Activated CD8-positive, alpha-beta memory T cell treated with anti-CD3 and anti-CD28 coated beads, Interleukin-2, amount 50 U/mL, for 4 hours (primary cell): Measurements from ENCODE around the gene CDH3.
"Not testable (repeated sequence)": the region's sequence is repeated elsewhere in the genome, so short reads cannot be mapped to it uniquely, and the experiment has no call there.

Experiments used
- DNase-seq: peaks from one replicate; pipeline ENCODE4 v3.0.0-alpha.2; 2020

The CDH3 gene

DNA sequence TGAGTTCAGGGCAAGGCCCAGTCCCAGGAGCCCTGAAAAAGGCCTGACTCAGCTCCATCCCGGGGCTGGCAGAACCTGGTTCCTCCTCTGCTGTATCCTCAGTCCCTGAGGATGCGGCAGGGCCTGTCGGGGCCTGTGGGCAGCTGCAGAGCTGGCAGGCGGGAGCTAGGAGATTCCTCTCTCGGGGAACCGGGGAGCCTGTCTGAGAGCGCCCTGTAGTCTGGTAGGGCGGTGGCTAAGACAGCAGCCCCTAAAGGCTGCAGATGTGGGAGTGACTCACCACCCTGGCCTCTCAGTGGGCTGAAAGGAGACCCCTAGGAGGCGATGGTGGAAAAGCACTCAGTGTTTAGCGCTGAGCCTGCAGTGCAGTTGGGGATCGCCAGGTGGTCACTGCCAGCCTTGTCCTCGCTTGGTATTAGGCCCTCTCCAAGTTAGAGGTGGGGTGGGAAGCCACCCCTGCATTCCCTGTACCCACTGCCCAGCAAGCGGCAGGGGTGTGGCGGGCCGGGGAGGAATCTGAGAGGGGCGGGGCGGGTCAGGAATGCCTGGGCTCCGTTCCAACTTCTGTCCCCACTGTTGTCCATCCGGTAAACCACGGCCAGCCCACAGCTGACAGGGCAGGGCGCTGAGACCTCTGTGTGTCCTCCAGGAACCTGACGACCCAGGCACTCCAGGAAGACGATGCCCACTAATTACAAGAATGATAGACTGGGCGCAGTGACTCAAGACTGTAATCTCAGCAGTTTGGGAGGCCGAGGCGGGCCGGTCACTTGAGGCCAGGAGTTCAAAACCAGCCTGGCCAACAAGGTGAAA, 62.4 kb downstream of the CDH3 start:
- DNase-seq = no peak

DNA sequence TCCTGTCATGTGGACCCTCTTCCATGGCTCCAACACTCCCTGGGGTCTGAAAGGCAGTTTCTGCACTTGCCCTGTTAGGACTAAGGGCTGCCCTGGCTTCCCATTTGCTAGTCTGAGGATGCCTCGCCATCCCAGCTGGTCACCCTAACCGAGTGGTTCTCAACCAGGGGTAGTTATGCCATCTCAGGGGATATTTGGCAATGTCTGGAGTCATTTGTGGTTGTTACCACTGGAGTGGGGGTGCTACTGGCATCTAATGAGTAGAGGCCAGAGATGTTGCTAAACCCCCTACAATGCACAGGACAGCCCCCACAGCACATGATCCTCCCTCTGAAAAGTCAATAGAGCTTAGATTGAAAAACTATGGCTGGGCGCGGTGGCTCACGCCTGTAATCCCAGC, 65.1 kb downstream of the CDH3 start:
- no peak for DNase-seq

DNA sequence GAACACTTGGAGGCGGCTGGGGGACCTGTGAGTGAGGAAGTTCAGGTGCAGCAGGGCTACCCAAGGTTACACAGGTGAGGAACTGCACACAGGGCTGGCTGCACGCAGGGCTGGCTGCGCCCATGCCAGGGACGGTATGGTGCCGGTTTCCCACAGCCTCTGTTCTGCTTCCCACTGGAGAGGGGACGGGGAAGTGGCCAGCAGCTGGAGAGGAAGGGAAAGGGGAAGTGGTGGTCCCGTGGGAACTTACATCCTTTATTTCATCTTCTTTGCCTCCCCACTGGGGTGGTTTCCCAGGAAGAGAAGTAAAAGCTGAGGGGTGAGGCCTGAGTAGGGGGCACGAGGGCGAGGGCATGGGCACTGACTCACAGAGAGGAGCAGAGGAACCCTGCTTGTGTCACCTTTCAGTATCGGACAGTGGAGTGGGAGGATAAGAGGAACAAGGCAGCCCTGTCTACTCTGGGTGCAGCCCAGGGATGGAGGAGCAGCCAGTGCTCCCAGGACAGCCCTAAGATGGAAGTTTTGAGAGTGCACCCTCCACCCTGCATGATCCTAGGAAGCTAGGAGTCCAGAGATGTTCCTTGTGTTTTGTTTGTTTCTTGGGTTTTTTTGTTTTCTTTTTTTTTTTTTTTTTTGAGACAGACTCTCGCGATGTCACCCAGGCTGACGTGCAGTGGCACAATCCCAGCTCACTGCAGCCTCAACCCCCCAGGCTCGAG, 66.5 kb downstream of the CDH3 start:
- DNase-seq = no peak

GRCh38 chr16:68713361-68713760, 68.3 kb downstream of the CDH3 start:
- DNase-seq = no peak

DNA sequence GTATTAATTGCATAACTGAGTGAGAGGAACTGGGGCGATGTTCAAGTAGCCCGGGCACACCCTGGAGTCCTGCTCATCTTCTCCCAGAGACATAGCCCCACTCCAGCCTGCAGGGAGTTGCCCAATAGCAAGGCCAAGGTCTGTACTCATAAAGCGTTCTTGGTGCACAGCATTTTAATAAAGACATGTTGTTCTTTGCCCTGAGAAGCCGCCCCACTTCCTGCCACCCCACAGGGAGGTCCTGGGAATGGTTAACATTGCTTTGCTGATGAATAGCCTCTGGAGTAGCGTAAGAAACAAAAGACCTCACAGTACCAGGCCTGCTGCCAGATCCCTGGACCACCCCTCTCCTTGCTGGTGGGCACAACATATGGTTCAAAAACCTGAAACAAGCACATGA, 70.4 kb downstream of the CDH3 start:
- no peak for DNase-seq

DNA sequence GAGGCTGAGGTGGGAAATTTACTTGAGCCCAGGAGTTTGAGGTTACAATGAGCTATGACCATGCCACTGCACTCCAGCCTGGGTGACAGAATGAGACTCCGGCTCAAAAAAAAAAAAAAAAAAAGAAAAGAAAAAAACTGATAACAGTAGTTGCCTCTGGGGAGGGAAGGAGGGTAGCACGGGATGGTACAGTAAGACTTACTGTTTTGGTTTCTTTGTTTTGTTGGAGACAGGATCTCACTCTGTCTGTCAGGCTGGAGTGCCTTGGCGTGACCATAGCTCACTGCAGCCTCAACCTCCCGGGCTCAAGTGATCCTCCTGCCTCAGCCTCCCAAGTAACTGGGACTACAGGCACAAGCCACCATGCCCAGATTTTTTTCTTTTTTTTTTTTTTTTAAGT, 71.4 kb downstream of the CDH3 start:
- DNase-seq = not testable (repeated sequence)

DNA sequence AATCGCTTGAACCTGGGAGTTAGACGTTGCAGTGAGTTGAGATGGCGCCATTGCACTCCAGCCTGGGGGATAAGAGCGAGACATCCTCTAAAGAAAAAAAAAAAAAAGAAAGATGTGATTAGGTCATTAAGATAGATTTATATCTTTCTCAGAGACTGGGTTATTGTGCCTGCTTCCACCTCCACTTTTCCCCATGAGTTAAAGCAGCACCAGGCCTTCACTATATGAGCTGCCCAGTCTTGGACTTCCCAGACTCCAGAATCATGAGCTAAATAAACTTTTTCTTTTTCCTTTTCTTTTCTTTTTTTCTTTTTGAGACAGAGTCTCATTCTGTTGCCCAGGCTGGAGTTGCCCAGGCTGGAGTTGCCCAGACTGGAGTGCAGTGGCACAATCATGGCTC, 72.6 kb downstream of the CDH3 start:
- DNase-seq = no peak

- DNase-seq = no peak
These were observed 73.5 kb downstream of the CDH3 start for GRCh38 chr16:68718590-68718989.

GRCh38 chr16:68719993-68720489, 74.9 kb downstream of the CDH3 start:
- DNase-seq = no peak

- DNase-seq = no peak
These were observed 77.3 kb downstream of the CDH3 start for GRCh38 chr16:68722119-68723024.

DNA sequence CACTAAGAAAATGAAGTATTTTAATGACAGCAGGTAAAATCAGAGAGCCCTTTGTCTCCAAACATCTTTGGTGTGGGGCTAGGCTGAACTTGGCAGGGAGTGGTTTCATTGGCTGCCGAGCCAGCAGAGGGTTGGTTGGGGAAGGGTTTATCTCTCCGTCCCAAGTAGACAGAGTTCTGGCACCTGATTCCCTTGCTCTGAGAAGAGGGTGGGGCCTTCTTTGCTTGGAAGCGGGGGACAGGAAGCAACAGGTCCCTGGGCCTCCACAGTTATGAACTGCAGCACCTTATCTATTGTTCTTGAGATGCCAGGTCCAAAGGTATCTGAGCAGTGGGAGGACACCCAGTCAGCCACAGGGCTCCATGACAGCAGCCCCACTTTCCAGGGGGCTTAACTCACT, 79.7 kb downstream of the CDH3 start:
- DNase-seq = no peak

- no peak for DNase-seq
These were observed 83.4 kb downstream of the CDH3 start for GRCh38 chr16:68728523-68728922.

DNA sequence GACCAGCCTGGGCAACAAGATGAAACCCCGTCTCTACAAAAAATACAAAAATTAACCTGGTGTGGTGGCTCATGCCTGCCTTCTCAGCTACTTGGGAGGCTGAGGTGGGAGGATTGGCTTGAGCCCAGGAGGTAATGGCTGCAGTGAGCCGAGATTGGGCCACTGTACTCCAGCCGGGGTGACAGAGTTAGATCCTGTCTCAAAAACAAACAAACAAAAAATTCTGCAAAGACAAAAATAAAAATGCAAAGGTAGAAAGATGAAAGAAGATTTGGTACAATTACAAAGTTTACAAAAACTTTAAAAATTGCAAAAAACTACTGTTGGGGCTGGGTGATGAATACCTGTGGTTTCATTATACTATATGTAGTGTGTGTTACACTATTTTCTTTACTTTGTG, 86.5 kb downstream of the CDH3 start:
- no peak for DNase-seq

- no peak for DNase-seq
These were observed 87.1 kb downstream of the CDH3 start for GRCh38 chr16:68732042-68732680.

DNA sequence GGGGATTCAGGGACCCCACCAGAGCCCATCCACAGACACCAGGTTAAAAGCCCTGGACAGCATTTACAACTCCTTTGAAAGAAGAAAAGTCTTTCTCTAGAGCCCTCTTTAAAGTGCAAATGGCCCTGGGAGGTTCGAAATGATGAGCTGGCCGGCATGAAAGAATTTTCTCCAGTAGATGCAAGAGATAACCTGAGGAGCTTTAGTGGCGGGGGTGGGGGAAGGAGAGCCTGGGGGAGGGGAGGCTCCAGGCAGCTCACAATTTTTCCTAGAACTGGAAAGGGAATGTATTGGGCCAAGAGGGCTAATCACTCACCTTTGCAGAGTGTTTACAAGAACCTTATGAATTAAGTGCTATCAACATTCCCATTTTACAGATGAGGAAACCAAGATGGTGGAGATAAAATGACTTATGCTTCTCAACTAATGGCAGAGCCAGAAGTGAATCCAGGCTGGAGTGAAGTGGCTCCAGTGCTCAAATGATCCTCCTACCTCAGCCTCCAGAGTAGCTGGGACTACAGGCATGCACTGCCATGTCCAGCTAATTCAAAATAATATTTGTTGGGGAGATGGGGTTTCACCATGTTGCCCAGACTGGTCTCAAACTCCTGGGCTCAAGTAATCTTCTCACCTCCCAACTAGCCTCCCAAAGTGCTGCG, 87.8 kb downstream of the CDH3 start:
- DNase-seq = no peak

- no peak for DNase-seq
These were observed 88.5 kb downstream of the CDH3 start for GRCh38 chr16:68733570-68733969.

- no peak for DNase-seq
These were observed 89.7 kb downstream of the CDH3 start for GRCh38 chr16:68734782-68735181.

- DNase-seq = no peak
These were observed 91.5 kb downstream of the CDH3 start for GRCh38 chr16:68736561-68736960.

DNA sequence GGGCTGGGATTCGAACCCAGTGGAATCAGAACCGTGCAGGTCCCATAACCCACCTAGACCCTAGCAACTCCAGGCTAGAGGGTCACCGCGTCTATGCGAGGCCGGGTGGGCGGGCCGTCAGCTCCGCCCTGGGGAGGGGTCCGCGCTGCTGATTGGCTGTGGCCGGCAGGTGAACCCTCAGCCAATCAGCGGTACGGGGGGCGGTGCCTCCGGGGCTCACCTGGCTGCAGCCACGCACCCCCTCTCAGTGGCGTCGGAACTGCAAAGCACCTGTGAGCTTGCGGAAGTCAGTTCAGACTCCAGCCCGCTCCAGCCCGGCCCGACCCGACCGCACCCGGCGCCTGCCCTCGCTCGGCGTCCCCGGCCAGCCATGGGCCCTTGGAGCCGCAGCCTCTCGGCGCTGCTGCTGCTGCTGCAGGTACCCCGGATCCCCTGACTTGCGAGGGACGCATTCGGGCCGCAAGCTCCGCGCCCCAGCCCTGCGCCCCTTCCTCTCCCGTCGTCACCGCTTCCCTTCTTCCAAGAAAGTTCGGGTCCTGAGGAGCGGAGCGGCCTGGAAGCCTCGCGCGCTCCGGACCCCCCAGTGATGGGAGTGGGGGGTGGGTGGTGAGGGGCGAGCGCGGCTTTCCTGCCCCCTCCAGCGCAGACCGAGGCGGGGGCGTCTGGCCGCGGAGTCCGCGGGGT, 92.1 kb downstream of the CDH3 start, which contains the start of gene CDH1:
Gene CDH1 (plus strand): TSS at position 247 of the 684 bp plus-strand sequence. CDS start 124 bp downstream, at position 371.
- peak; percentile 22 for DNase-seq

DNA sequence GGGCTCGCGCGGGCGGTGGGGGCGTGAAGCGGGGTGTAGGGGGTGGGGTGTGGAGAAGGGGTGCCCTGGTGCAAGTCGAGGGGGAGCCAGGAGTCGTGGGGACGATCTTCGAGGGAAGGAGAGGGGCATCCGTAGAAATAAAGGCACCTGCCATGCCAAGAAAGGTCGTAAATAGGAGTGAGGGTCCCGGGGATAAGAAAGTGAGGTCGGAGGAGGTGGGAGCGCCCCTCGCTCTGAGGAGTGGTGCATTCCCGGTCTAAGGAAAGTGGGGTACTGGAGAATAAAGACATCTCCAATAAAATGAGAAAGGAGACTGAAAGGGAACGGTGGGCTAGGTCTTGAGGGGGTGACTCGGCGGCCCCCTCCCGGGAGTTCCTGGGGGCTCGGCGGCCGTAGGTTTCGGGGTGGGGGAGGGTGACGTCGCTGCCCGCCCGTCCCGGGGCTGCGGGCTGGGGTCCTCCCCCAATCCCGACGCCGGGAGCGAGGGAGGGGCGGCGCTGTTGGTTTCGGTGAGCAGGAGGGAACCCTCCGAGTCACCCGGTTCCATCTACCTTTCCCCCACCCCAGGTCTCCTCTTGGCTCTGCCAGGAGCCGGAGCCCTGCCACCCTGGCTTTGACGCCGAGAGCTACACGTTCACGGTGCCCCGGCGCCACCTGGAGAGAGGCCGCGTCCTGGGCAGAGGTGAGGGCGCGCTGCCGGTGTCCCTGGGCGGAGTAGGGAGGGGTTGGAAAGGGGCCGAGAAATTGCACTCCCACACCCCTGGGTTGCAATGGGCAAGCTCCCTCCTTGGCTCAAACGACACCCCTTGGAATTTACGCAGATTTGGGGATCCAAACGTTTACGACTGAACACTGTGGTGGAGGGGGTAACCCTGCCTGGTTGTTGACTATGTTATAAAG, 92.9 kb downstream of the CDH3 start:
- DNase-seq = no peak
